ENCODE measurements around the gene SLC9A4.

Gene SLC9A4

GRCh38 chr2:102460467-102460866 lies 12.6 kb upstream of the SLC9A4 start:
- no peak for DNase-seq

GRCh38 chr2:102461188-102461587 lies 11.8 kb upstream of the SLC9A4 start:
- no peak for DNase-seq

DNA sequence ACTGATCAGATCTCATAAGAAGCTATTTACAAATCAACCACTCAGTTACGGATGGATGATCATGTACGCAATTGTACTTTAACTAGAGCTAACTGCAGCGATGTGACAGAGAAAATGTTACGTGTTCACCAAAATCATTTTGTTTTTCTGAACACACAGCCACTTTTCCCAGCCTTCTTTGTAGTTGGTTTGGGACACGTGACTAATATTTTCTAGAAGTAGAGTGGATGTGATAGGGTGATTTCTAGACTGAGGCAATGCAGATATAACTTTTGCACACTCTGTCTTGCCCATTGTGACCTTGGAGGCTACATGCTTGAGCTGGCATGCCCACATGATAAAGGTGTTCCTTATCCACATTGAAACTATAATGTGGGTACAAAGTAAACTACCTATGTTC lies 9.9 kb upstream of the SLC9A4 start:
- DNase-seq: no peak

DNA sequence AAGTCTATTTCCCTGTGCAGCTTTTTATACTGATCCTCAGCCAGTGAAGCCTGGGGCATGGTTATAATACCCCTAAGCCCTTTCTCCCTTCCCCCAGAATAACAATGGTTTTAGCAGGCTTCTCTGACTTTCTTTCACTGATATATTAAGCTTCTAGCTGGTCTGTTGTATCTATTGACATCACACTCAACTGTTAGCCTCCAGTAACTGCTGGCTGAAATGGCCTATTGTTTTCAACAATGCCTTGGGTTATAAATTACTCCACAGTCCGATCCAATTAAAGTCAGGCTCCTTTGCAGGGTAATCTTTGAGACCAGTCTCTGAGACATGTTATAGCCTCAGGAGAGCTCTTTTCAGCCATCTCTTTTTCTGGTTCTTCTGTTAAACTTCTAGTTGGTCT lies 2.9 kb upstream of the SLC9A4 start:
- DNase-seq: no peak

DNA sequence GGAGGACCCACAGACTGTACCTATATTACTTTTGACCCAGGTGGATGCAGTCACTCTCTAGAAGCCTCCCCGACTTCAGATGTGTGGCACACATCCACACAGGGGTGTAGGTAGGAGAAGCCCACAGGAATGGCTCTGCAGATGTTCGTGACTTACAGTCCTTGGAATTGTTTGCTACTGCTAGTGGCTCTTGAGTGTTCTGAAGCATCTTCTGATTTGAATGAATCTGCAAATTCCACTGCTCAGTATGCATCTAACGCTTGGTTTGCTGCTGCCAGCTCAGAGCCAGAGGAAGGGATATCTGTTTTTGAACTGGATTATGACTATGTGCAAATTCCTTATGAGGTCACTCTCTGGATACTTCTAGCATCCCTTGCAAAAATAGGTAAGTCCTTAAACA lies 605 bp downstream of the SLC9A4 start:
- no peak for DNase-seq

DNA sequence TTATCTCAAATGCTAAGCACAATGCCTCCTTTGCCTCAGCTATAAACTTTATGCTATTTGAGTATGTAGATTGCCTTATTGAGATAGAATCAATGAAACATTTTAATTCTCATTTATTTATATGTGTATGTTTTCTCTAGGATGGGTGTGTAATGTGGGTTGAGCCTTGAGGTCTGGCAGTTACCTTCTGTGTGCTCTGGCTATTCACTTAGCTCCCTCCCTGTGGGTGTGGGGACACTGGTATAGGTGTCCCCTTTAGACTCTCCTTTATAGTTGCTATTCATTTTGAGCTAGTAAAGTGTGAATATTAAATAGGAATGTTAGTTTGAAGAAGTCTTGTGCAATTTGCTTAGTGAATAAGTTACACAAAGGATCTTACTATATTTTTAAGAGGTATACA lies 1.8 kb downstream of the SLC9A4 start:
- DNase-seq: no peak

DNA sequence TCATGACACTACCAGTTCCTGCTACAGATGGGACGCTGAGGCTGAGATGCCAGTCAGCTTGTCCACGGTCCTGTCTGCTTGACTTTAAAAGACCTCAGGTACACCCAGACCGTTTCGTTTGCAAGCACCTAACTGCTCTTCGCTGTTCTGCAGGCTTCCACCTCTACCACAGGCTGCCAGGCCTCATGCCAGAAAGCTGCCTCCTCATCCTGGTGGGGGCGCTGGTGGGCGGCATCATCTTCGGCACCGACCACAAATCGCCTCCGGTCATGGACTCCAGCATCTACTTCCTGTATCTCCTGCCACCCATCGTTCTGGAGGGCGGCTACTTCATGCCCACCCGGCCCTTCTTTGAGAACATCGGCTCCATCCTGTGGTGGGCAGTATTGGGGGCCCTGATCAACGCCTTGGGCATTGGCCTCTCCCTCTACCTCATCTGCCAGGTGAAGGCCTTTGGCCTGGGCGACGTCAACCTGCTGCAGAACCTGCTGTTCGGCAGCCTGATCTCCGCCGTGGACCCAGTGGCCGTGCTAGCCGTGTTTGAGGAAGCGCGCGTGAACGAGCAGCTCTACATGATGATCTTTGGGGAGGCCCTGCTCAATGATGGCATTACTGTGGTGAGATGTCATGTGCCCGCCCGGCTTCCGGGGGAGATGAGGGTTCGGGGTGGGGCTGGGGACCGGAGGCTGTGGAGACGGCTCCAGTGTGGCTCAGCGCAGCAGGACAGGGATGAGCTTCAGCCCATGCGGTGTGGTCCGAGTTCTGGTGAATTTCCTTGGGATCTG lies 5.9 kb downstream of the SLC9A4 start:
- DNase-seq: no peak

GRCh38 chr2:102480285-102481195 lies 7.5 kb downstream of the SLC9A4 start:
- no peak for DNase-seq

DNA sequence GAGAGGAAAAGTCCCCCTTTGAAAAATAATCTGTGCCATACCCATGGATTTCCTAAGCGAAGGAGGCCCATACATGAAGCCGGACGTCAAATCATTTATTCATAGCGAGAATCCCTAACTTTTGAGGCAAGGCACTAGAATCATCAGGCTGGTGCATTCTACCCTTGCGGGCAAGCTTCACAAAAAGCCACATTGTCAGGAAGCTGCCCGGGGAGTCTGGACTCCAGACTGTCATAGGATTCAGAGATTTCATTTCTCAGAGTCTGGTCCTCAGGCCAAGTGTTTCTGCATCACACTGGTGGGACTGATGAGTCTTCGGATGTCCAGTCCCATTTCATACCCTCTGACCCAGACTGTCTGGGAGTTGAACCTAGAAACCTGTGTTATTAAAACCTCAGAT lies 8.9 kb downstream of the SLC9A4 start:
- DNase-seq: no peak

GRCh38 chr2:102483086-102483485 lies 10.1 kb downstream of the SLC9A4 start:
- no peak for DNase-seq

DNA sequence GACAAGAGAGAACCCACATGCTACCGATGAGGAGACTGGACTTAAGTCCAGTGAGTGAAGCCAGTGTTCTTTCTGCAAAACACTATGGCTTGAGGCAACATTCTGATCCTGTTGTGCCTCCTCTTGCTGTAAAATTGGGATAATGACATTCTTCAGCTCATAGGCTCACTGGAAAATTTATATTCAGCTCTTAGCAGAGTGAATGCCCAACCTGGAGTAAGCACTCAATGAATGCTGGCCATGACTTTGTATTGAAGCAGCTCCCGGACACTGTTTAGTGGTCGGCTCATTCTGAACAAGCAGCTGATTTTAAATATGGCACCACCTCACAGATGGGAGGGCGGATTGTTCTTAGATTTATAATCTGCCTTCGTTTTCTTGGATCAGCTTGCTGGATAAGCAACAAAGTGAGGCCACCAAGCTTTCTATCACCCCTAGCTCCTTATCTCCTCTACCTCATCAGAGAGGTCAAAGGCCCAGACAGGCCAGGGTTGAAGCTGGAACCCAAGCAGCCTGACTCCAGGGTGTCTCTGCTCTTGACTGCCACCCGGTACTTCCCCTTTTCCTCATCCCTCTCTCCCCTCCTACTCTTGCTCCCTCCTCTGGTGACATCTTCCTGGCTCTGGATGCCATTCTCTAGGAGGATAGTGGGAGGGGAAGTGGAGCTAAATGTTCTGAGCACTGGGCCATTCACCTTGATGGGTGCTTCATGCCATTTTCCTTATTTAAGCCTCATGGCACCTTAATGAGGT lies 11.5 kb downstream of the SLC9A4 start:
- no peak for DNase-seq

DNA sequence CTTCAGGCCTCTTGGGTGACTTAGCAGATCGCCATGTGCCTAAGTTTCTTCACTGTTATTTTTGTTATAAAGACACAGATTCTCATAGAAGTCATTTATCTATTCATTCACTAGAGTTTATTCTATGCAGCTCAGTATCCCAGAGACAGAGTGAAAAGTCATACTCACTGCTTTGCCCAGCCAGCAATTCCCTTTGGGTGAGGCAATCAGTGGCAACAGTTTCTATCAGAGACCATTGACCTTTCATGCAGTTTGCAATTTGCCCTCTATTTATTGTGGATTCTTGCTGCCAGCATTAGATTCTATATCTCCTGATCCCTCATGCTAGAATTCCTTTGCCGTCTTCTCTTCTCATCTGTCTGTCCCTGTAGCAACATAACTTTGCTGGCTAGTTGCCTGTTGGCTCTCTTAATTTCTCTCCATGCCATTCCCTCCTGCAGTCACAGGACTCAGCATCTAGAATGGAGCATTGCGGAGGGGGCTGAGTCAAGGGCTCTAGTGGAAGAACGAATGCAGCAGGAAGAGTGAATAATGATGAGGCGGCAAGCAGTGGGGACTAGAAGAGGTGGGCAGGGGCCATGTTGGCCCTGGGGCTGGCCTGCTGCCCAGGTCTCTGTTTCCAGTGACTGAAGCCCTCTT lies 12.2 kb downstream of the SLC9A4 start:
- no peak for DNase-seq

DNA sequence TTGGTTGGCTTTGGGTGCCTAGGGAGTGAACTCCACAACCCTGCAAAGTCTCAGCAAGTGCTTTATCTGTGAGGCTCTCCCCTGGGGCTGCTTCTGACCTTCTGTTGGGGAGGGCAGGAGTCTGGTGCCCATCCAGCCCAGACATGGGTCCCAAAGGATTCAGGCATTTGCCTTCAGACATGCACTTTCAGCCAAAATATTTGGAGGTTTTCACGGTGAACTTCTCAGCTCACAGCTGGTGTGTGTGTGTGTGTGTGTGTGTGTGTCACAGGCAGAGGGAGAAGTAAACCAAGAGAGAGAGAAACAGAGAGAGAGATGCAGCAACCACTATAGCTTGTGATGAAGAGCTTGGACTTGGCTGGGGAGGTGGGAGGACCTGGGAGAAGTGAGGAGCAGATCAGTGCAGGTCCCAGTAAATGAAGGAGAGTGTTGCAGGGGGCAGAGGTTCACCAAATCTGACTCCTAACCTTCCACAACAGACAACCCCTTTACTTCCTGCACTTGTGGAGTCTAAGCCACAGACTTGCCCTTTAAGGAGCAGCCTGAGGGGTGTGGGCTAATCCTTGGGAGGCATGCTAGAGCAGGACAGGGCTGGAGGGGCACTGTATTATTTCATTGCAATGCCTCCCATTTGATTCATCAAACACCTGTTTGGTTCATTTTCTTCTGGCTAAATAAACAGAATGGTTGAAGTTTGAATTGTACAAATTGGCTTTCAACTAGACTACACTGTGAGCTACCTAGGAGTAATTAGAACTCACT lies 14.1 kb downstream of the SLC9A4 start:
- no peak for DNase-seq

GRCh38 chr2:102487761-102488462 lies 14.9 kb downstream of the SLC9A4 start:
- no peak for DNase-seq

GRCh38 chr2:102489646-102490045 lies 16.6 kb downstream of the SLC9A4 start:
- DNase-seq: no peak

- DNase-seq: no peak
Measured at GRCh38 chr2:102492006-102492405, 19.0 kb downstream of the SLC9A4 start.

DNA sequence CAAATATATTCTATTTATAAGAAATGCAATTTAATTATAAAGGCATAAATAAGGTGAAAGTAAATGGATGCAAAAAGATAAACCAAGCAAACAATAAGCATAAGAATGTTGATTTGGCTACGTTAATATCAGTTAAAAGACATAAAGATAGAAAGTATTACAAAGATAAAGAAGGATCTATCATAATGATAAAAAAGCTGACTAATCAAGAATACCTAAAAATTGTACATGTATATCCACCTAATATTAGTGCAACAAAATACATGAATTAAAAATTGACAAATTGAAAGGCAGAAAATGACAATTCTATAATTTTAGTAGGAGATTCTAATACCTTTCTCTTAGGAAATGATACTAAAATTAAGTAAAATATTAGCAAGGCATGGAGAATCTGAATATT lies 21.5 kb downstream of the SLC9A4 start:
- DNase-seq: no peak

GRCh38 chr2:102498414-102498813 lies 25.4 kb downstream of the SLC9A4 start:
- no peak for DNase-seq

GRCh38 chr2:102499558-102499957 lies 26.5 kb downstream of the SLC9A4 start:
- no peak for DNase-seq

DNA sequence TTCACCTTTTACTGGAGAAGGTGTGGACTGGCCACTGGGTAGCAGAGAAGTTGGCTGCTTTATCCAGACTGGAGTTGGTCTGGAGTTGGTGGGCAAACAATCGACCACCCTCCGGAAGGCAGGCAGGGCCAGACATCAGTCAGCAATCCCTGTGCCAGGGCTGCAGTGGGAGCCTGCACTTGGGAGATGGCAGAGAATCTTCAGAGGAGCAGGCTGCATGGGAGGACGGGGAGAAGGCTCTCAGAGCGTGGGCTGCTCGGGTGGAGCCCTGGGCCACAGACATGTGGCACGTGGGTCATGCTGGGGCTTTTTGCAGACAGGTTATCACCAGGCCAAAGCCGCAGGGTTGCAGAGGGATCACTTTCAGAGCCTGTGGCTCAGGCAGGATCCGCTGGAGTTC lies 29.6 kb downstream of the SLC9A4 start:
- DNase-seq: no peak

DNA sequence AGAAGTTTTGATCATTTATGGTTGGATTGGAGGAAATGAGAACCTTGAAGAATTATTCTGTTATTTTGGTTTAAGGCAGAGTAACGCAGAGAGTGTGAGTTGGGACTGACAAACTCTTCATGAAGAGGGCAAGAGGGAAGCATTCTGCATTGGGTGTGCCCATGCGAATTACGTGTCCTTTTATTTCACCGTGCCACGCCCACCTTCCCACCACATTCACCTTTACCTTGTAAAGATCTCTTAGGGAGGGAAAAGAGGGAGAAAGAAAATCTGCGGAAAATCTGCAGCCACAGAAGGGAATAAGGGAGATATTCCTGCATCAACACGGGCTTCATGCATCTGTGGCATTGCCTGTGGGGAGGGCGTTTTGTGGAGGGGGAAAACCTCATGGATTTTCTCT lies 31.8 kb downstream of the SLC9A4 start:
- DNase-seq: no peak

DNA sequence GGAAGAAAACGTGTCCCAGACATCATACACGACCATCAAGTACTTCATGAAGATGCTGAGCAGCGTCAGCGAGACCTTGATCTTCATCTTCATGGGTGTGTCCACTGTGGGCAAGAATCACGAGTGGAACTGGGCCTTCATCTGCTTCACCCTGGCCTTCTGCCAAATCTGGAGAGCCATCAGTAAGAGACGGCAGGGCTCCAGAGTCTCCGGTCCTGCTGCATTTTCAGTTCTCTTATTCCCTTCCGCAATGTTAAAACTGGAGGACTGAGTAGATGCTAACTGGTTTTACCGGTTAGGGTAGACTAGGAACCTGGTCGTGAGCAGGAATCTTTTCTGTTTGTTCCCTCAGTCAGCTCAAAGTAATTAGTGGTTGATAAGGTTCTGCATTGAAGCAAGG lies 32.3 kb downstream of the SLC9A4 start:
- no peak for DNase-seq
